Thymus (tissue), 14 donors: ENCODE data around the gene CFHR5. TPM values are rescaled to one million over a fixed set of nuclear protein-coding genes. Genes with fewer than 3 reads are reported as not detected.
"Not testable (repeated sequence)": the region's sequence is repeated elsewhere in the genome, so short reads cannot be mapped to it uniquely, and the experiment has no call there.

ENCODE experiments used
- DNase-seq, 9 donors: peaks; one replicate each; pipeline ENCODE4 v3.0.0-alpha.2; 2013; ENCODE audit warnings: low spot score in 9 of 9, low read depth in 6 of 9, missing footprints in 1 of 9
- H3K27ac ChIP-seq, 2 donors: one replicate each; pipeline ENCODE4 v1.5.1; 2013; ENCODE audit warnings: control low read depth in 1 of 2, low read depth in 1 of 2, low read length in 1 of 2, mild to moderate bottlenecking in 1 of 2, moderate library complexity in 1 of 2
- H3K27me3 ChIP-seq, 2 donors: one replicate each; pipeline ENCODE4 v1.5.1; 2013; ENCODE audit warnings: low read length in 1 of 2; ENCODE audit not compliant: control insufficient read depth in 2 of 2, insufficient read depth in 1 of 2
- H3K36me3 ChIP-seq, 2 donors: one replicate each; pipeline ENCODE4 v1.5.1; 2013; ENCODE audit warnings: low read length in 1 of 2, mild to moderate bottlenecking in 1 of 2, moderate library complexity in 1 of 2; ENCODE audit not compliant: control insufficient read depth in 2 of 2, insufficient read depth in 2 of 2
- H3K4me1 ChIP-seq, 2 donors: one replicate each; pipeline ENCODE4 v1.5.1; 2013; ENCODE audit warnings: low read length in 2 of 2; ENCODE audit not compliant: control insufficient read depth in 2 of 2, insufficient read depth in 2 of 2
- H3K4me3 ChIP-seq, 2 donors: one replicate each; pipeline ENCODE4 v1.5.1; 2013; ENCODE audit warnings: low read length in 2 of 2, control low read depth in 1 of 2, mild to moderate bottlenecking in 1 of 2
- H3K9me3 ChIP-seq, 2 donors: one replicate each; pipeline ENCODE4 v1.5.1; 2013; ENCODE audit warnings: low read length in 1 of 2, mild to moderate bottlenecking in 1 of 2; ENCODE audit not compliant: control insufficient read depth in 2 of 2, insufficient read depth in 1 of 2
- WGBS: extraction: QIAGEN DNeasy Blood & Tissue Kit; methylation state at CpG from one replicate; pipeline ENCODE4 v1.1.7; 2013; 5-methylcytosine and 5-hydroxymethylcytosine counted together
- long read RNA-seq, 10 donors: transcript quantifications; one replicate each; lab custom pipeline, GENCODE V29; 2026
- polyA plus RNA-seq: library from polyadenylated mRNA; stranded (reverse); fragments of 200-250 nt; gene quantifications from one replicate; pipeline ENCODE4 v1.2.3, GENCODE V29; 2013
- total RNA-seq: library from RNA; stranded (reverse); fragments of 120-200 nt; gene quantifications from one replicate; pipeline ENCODE4 v1.2.4, GENCODE V29; 2013
- donor health status: healthy.

CFHR5 gene
- total RNA-seq (not detected), polyA plus RNA-seq (not detected)
- long read RNA-seq, donor 1 = 0 reads
- long read RNA-seq, donor 2 = 0 reads
- long read RNA-seq, donor 3 = 0 reads
- long read RNA-seq, donor 4 = 0 reads
- long read RNA-seq, donor 5 = 0 reads
- long read RNA-seq, donor 6 = 0 reads
- long read RNA-seq, donor 7 = 0 reads
- long read RNA-seq, donor 8 = 0 reads
- long read RNA-seq, donor 9 = 0 reads
- long read RNA-seq, donor 10 = 0 reads

GRCh38 chr1:196977278-196977677 lies at the start of gene CFHR5:
Gene CFHR5 (plus strand): TSS chr1:196977556. CDS start chr1:196977665, 109 bp downstream.
- no peaks in the 10 kb centered on the region for H3K9me3 ChIP-seq
- no peaks in the 10 kb centered on the region for H3K27me3 ChIP-seq
- no peaks in the 10 kb centered on the region for H3K4me1 ChIP-seq
- no peak within 1 kb of the TSS for H3K4me3 ChIP-seq
- DNase-seq = no peak
- H3K27ac ChIP-seq = no peak within 1 kb of the TSS
- WGBS = 48% methylated on average over 5 of the region's 5 CpGs
- H3K36me3 ChIP-seq = no peaks in the 10 kb centered on the region

- H3K4me3 ChIP-seq, H3K9me3 ChIP-seq, H3K4me1 ChIP-seq, H3K27me3 ChIP-seq, H3K27ac ChIP-seq, H3K36me3 ChIP-seq, DNase-seq: not testable (repeated sequence)
- 96% methylated on average over 2 of the region's 2 CpGs for WGBS
Measured at GRCh38 chr1:196932853-196933252, 44.5 kb upstream of the CFHR5 start.

GRCh38 chr1:196933531-196934189 lies 43.7 kb upstream of the CFHR5 start:
- H3K9me3 ChIP-seq = no peaks in the 10 kb centered on the region
- H3K4me3 ChIP-seq = no peak overlapping the region
- H3K4me1 ChIP-seq = no peaks in the 10 kb centered on the region
- H3K27ac ChIP-seq = no peak overlapping the region
- no peak for DNase-seq
- H3K36me3 ChIP-seq = no peaks in the 10 kb centered on the region
- WGBS = 95% methylated on average over 32 of the region's 32 CpGs
- H3K27me3 ChIP-seq = no peaks in the 10 kb centered on the region

- not testable (repeated sequence) for H3K4me1 ChIP-seq, H3K9me3 ChIP-seq, H3K27me3 ChIP-seq, DNase-seq, H3K4me3 ChIP-seq, H3K27ac ChIP-seq, H3K36me3 ChIP-seq
- 87% methylated on average over 6 of the region's 6 CpGs for WGBS
Measured at GRCh38 chr1:196941474-196941873, 35.9 kb upstream of the CFHR5 start.

GRCh38 chr1:196943568-196943967 lies 33.8 kb upstream of the CFHR5 start, which contains the start of gene CFHR2:
Gene CFHR2 (plus strand): TSS chr1:196943738. CDS start chr1:196943881, 143 bp downstream.
- not testable (repeated sequence) for H3K27me3 ChIP-seq, DNase-seq, H3K4me1 ChIP-seq, H3K4me3 ChIP-seq, H3K36me3 ChIP-seq, H3K9me3 ChIP-seq, H3K27ac ChIP-seq
- no CpG with 5 or more reads among the region's 1 CpG for WGBS

- H3K4me1 ChIP-seq = no peaks in the 10 kb centered on the region
- DNase-seq = no peak
- H3K9me3 ChIP-seq = peaks cover 0 to 3% of the 10 kb centered on the region in 2 donors
- no peaks in the 10 kb centered on the region for H3K36me3 ChIP-seq
- no peaks in the 10 kb centered on the region for H3K27me3 ChIP-seq
- H3K27ac ChIP-seq = no peak overlapping the region
- H3K4me3 ChIP-seq = no peak overlapping the region
- WGBS = 91% methylated on average over 2 of the region's 2 CpGs
Measured at GRCh38 chr1:196951711-196952394, 25.5 kb upstream of the CFHR5 start.

GRCh38 chr1:196954778-196955177 lies 22.6 kb upstream of the CFHR5 start:
- Histone ChIP-seq H3K36me3 (no peaks in the 10 kb centered on the region), H3K27me3 (no peaks in the 10 kb centered on the region), H3K27ac (no peak overlapping the region), H3K9me3 (peaks cover 0 to 3% of the 10 kb centered on the region in 2 donors), H3K4me3 (no peak overlapping the region), H3K4me1 (no peaks in the 10 kb centered on the region)
- DNase-seq = no peak
- 92% methylated on average over 2 of the region's 2 CpGs for WGBS

- WGBS = 97% methylated on average over 1 of the region's 1 CpG
- Histone ChIP-seq H3K4me1 (no peaks in the 10 kb centered on the region), H3K27ac (no peak overlapping the region), H3K27me3 (no peaks in the 10 kb centered on the region), H3K4me3 (no peak overlapping the region), H3K36me3 (no peaks in the 10 kb centered on the region), H3K9me3 (peaks cover 0 to 3% of the 10 kb centered on the region in 2 donors)
- no peak for DNase-seq
Measured at GRCh38 chr1:196955926-196956325, 21.4 kb upstream of the CFHR5 start.

GRCh38 chr1:196960854-196961253 lies 16.5 kb upstream of the CFHR5 start:
- H3K27ac ChIP-seq = no peak overlapping the region
- H3K4me3 ChIP-seq = no peak overlapping the region
- WGBS = 87% methylated on average over 3 of the region's 3 CpGs
- H3K27me3 ChIP-seq = no peaks in the 10 kb centered on the region
- DNase-seq = no peak
- no peaks in the 10 kb centered on the region for H3K9me3 ChIP-seq
- H3K36me3 ChIP-seq = no peaks in the 10 kb centered on the region
- no peaks in the 10 kb centered on the region for H3K4me1 ChIP-seq
